CD4-positive, alpha-beta T cell treated with Interleukin-15 for 4 hours (primary cell): Measurements from ENCODE around the gene KIRREL3.

Experiments used
- DNase-seq: peaks from one replicate; pipeline ENCODE4 v3.0.0-alpha.2; 2020; ENCODE audit warnings: low spot score

KIRREL3 gene

GRCh38 chr11:126704096-126704495 lies 296.5 kb downstream of the KIRREL3 start:
- no peak for DNase-seq

- DNase-seq: no peak
Observed at GRCh38 chr11:126703662-126704061, 296.9 kb downstream of the KIRREL3 start.

GRCh38 chr11:126702987-126703386 lies 297.6 kb downstream of the KIRREL3 start:
- DNase-seq: no peak

GRCh38 chr11:126702165-126702720 lies 298.3 kb downstream of the KIRREL3 start:
- no peak for DNase-seq

GRCh38 chr11:126701520-126701897 lies 299.1 kb downstream of the KIRREL3 start:
- DNase-seq: no peak

- DNase-seq: no peak
Observed at GRCh38 chr11:126700768-126701519, 299.6 kb downstream of the KIRREL3 start.

- DNase-seq: no peak
Observed at GRCh38 chr11:126698576-126698975, 302.0 kb downstream of the KIRREL3 start.

- DNase-seq: no peak
Observed at GRCh38 chr11:126697936-126698335, 302.6 kb downstream of the KIRREL3 start.

- no peak for DNase-seq
Observed at GRCh38 chr11:126696982-126697381, 303.6 kb downstream of the KIRREL3 start.

GRCh38 chr11:126695293-126695692 lies 305.3 kb downstream of the KIRREL3 start:
- no peak for DNase-seq

GRCh38 chr11:126694065-126694625 lies 306.4 kb downstream of the KIRREL3 start:
- no peak for DNase-seq

- DNase-seq: no peak
Observed at GRCh38 chr11:126687477-126687876, 313.1 kb downstream of the KIRREL3 start.

GRCh38 chr11:126686938-126687337 lies 313.6 kb downstream of the KIRREL3 start:
- DNase-seq: no peak

- DNase-seq: no peak
Observed at GRCh38 chr11:126683766-126684728, 316.5 kb downstream of the KIRREL3 start.

- no peak for DNase-seq
Observed at GRCh38 chr11:126682590-126682989, 318.0 kb downstream of the KIRREL3 start.

GRCh38 chr11:126680700-126681099 lies 319.9 kb downstream of the KIRREL3 start:
- no peak for DNase-seq

- no peak for DNase-seq
Observed at GRCh38 chr11:126680131-126680530, 320.4 kb downstream of the KIRREL3 start.

GRCh38 chr11:126679033-126679432 lies 321.5 kb downstream of the KIRREL3 start:
- DNase-seq: no peak

GRCh38 chr11:126676536-126676935 lies 324.0 kb downstream of the KIRREL3 start:
- no peak for DNase-seq

- no peak for DNase-seq
Observed at GRCh38 chr11:126673319-126673718, 327.3 kb downstream of the KIRREL3 start.

GRCh38 chr11:126669416-126669815 lies 331.2 kb downstream of the KIRREL3 start:
- no peak for DNase-seq

GRCh38 chr11:126664643-126665042 lies 335.9 kb downstream of the KIRREL3 start:
- no peak for DNase-seq
